GM12873 (cell line): ENCODE results near the gene SLC12A3.

Experiments
- CTCF ChIP-seq: IDR thresholded peaks from 2 replicates; pipeline ENCODE4 v1.5.1; 2012; ENCODE audit warnings: low read depth, mild to moderate bottlenecking, moderate library complexity, low read length, control low read depth; ENCODE audit not compliant: insufficient read depth; ENCODE audit errors: missing control alignments

The SLC12A3 gene

GRCh38 chr16:56855201-56855600 is 9.8 kb upstream of the SLC12A3 start:
- TF ChIP-seq CTCF: no peak

GRCh38 chr16:56855946-56856345 is 9.1 kb upstream of the SLC12A3 start:
- no peak for TF ChIP-seq CTCF

- TF ChIP-seq CTCF: no peak
Measured at GRCh38 chr16:56856876-56857447, 8.0 kb upstream of the SLC12A3 start.

DNA sequence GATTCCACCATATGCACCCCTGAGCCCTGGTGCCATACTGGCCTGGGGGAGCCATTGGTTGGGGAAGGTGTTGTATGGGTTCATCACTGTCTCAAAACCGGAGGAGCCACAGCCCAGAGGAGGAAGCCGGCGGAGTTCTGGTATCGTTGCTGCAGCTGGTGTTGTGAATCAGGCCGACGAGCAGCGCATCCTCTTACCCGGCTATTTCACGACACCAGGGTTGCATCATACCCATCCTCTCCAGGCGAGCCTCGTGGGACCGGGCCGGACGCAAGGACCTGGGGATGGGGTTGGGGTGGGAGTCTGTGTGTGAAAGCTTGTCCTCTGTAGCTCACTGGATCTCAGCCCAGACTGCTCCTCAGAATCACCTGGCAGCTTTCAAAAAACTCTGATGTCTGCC is 6.6 kb upstream of the SLC12A3 start:
- no peak for TF ChIP-seq CTCF

- no peak for TF ChIP-seq CTCF
Measured at GRCh38 chr16:56859636-56860035, 5.4 kb upstream of the SLC12A3 start.

GRCh38 chr16:56860226-56861020 is 4.6 kb upstream of the SLC12A3 start:
- no peak for TF ChIP-seq CTCF

GRCh38 chr16:56861092-56861610 is 3.9 kb upstream of the SLC12A3 start:
- TF ChIP-seq CTCF: no peak
